VCaP (cell line): ENCODE results near the gene DHCR24.

Source experiments
- H3K27ac ChIP-seq: fragments of 450-650 bp; 2 replicates; pipeline ENCODE4 v1.5.1; 2017
- TF ChIP-seq, protein P1 (sequence below): fragments of 450-650 bp; conservative IDR thresholded peaks from 2 replicates; pipeline ENCODE4 v1.5.1; 2017; ENCODE audit warnings: mild to moderate bottlenecking, moderate library complexity

DHCR24 gene

DNA sequence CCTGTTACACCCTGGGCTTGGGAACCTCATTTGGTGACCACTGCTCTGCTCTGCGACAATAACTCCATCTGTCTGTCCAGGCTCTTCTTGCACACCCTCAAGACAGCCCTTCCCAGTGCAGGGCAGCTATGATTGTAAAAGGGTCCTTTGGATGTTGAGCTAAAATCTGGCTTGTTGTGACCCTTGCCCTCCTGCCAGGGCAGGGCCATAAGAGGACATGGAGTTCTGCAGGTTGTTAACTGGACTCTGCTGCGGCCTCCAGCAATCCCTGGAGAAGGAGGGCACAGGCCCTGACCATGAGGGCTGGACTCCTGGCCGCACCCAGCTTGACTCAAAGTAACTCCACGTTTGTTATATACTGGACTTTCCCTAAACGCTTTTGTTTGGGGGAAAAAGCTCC lies 41.2 kb downstream of the DHCR24 start:
- no peak overlapping the region for H3K27ac ChIP-seq
- TF ChIP-seq, protein P1, sequence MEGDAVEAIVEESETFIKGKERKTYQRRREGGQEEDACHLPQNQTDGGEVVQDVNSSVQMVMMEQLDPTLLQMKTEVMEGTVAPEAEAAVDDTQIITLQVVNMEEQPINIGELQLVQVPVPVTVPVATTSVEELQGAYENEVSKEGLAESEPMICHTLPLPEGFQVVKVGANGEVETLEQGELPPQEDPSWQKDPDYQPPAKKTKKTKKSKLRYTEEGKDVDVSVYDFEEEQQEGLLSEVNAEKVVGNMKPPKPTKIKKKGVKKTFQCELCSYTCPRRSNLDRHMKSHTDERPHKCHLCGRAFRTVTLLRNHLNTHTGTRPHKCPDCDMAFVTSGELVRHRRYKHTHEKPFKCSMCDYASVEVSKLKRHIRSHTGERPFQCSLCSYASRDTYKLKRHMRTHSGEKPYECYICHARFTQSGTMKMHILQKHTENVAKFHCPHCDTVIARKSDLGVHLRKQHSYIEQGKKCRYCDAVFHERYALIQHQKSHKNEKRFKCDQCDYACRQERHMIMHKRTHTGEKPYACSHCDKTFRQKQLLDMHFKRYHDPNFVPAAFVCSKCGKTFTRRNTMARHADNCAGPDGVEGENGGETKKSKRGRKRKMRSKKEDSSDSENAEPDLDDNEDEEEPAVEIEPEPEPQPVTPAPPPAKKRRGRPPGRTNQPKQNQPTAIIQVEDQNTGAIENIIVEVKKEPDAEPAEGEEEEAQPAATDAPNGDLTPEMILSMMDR, result no peak

DNA sequence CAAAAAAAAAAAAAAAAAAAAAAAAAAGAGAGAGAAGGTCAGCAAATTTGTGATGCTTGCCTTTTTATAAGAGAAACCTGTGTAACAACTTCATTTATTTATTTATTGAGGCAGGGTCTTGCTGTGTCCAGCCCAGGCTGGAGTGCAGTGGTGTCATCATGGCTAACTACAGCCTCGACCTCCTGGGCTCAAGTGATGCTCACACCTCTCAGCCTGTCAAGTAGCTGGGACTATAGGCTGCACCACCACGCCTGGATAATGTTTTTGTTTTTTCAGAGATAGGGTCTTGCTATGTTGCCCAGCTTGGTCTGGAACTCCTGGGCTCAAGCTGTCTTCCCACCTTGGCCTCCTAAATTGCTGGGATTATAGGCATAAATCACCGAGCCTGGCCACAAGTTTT lies 42.4 kb downstream of the DHCR24 start:
- TF ChIP-seq, protein P1, result no peak
- no peak overlapping the region for H3K27ac ChIP-seq

DNA sequence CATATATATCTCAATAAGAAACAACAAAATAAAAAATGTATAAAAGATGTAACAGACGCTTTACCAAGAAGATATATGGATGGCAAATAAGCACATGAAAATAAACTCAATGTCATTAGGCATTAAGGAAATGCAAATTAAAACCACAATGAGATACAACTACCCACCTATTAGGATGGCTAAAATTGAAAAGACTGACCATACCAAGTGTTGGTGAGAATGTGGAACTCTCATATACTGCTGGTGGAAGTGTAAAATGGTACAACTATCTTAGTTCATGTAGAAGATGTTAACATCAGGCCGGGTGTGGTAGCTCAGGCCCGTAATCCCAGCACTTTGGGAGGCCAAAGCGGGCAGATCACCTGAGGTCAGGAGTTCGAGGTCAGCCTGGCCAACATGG lies 43.5 kb downstream of the DHCR24 start:
- H3K27ac ChIP-seq, result no peak overlapping the region
- TF ChIP-seq, protein P1, result no peak

DNA sequence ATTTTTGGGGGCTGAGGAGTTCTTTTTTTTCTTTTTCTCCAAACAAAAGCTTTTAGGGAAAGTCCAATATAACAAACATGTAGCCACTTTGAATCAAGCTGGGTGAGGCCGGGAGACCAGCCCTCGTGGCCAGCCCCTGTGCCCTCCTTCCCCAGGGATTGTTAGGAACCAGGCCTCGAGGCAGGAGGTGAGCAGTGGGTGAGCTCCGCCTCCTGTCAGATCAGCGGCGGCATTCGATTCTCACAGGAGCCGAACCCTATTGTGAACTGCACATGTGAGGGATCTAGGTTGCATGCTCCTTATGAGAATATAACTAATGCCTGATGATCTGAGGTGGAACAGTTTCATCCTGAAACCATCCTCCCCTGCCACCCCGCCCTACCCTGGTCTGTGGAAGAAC lies 44.0 kb downstream of the DHCR24 start:
- TF ChIP-seq, protein P1, result no peak
- H3K27ac ChIP-seq, result no peak overlapping the region

DNA sequence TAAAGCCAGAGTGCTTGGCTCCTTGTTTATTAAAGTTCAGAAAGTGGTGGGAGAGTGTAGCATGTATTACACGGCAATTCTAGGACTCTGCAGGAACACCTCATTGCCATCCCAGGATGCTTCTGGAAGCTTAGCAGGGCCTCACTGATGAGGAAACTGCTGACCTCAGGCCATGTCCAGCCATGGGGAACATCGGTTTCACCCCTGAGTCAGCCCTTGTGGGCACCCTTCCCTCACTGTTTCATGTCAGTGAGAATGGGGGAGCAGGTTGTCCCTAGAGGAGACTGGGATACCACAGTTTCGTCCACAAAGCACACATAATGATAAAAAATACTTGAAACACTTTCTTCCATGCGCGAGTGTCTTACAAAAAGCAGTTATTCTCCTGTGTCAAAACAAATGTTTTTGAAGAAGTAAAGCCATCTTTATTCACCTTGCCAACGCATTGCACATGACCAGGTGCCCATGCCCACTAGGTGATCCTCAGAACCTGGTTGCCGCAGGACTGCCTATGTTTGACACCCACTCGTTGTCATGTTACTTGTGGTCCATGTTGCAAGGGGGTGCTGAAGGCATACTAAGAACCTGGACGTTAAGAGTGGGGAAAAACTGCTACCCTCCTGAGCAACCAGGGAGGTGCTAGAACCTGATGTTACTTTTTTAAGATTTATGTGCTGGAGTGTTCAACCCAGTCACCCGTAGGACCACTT lies 44.6 kb downstream of the DHCR24 start:
- TF ChIP-seq, protein P1, result no peak
- H3K27ac ChIP-seq, result no peak overlapping the region

DNA sequence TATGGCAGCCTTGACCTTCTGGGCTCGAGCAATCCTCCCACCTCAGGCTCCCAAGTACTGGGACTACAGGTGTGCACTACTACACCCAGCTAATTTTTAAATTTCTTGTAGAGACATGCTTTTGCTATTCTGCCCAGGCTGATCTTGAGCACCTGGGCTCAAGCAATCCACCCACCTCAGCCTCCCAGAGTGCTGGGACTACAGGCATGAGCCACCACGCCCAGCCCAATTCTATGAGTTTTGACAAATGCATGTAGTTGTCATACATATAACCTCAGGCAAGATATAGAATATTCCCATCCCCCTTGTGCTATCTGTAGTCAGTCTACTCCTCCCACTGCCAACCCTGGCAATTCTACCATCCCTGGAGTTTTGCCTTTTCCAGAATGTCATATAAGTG lies 47.2 kb downstream of the DHCR24 start:
- no peak overlapping the region for H3K27ac ChIP-seq
- TF ChIP-seq, protein P1, result no peak

DNA sequence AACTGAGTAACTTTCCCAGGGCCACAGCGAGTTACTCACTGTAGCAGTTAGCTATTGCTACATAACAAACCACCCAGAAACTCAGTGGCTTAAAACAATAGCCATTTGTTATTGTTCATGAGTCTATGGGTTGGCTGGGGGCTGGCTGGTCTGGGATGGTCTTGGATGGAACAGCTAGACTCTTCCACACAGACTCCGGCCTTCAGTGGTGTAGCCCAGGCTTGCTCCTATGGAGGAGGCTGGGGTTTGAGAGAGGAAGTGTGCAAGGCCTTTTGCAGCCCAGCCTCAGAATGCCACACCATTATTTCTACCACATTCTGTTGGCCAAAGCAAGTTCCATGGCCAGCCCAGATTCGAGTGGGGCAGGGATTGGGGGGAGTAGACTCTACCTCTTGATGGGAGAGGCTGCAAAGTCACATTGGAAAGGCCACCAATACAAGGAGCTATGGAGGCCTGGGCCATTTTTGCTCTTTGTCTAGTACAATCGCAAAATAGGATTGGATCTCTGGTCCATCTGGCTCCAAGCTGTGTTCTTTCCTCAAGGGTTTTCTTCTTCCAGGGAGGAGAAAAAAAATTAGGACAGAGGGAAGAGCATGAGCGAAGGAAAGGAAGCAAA lies 48.3 kb downstream of the DHCR24 start:
- TF ChIP-seq, protein P1, result no peak
- H3K27ac ChIP-seq, result no peak overlapping the region
